Mammary epithelial cell (primary cell): ENCODE measurements around the gene OBP2B.

Experiments
- EZH2 ChIP-seq: IDR thresholded peaks from 2 replicates; pipeline ENCODE4 v1.6.1; 2012; ENCODE audit warnings: low read length, inconsistent platforms, borderline replicate concordance
- TF ChIP-seq, protein P1 (sequence below), 2 donors: IDR thresholded peaks in 1 of 2; conservative IDR thresholded peaks in 1 of 2; 2 replicates each; pipeline ENCODE4 v1.5.1; 2011 to 2012; ENCODE audit warnings: inconsistent platforms in 2 of 2, low read length in 2 of 2, mild to moderate bottlenecking in 2 of 2, control low read depth in 1 of 2, low read depth in 1 of 2; ENCODE audit not compliant: insufficient read depth in 1 of 2; ENCODE audit errors: extremely low read depth in 1 of 2

- TF ChIP-seq, protein P1, sequence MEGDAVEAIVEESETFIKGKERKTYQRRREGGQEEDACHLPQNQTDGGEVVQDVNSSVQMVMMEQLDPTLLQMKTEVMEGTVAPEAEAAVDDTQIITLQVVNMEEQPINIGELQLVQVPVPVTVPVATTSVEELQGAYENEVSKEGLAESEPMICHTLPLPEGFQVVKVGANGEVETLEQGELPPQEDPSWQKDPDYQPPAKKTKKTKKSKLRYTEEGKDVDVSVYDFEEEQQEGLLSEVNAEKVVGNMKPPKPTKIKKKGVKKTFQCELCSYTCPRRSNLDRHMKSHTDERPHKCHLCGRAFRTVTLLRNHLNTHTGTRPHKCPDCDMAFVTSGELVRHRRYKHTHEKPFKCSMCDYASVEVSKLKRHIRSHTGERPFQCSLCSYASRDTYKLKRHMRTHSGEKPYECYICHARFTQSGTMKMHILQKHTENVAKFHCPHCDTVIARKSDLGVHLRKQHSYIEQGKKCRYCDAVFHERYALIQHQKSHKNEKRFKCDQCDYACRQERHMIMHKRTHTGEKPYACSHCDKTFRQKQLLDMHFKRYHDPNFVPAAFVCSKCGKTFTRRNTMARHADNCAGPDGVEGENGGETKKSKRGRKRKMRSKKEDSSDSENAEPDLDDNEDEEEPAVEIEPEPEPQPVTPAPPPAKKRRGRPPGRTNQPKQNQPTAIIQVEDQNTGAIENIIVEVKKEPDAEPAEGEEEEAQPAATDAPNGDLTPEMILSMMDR (conservative IDR thresholded peaks at IDR 0.05 in 1 of 2, IDR thresholded peaks at IDR 0.05 in 1 of 2; ENCODE audit: extremely low read depth in 1 of 2, insufficient read depth in 1 of 2, low read depth in 1 of 2, low read length in 2 of 2) = no peak
- TF ChIP-seq EZH2 = no peak
Measured at GRCh38 chr9:133248726-133249295, 39.8 kb upstream of the OBP2B start.
